HG03575 (cell line): ENCODE results near the gene NAV2.

ENCODE experiments used
- ATAC-seq: cut with Tn5 transposase; IDR thresholded peaks from one replicate; pipeline ENCODE4 v1.9.1; 2021; ENCODE audit not compliant: unreplicated experiment, insufficient number of reproducible peaks, low FRiP score; ENCODE audit errors: extremely low read depth

Gene NAV2

DNA sequence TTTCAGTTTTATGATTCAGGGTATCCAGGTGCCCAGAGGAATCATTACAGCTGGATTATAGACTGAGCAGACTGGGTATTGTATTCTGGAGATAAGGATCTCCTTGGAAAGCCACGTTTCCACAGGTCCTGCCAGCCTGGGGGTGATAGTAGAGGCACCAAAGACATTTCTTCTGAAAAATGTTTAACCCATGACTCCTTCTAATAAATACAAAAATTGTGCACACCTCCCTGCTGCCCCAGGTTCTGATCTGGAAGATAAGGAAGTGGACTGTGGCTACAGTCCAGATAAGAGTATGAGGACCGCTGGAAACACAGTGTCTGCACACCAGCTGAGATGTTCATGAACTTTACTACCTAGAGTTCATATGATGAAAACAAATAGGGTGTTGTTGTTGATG, 255.2 kb downstream of the NAV2 start:
- no peak for ATAC-seq

DNA sequence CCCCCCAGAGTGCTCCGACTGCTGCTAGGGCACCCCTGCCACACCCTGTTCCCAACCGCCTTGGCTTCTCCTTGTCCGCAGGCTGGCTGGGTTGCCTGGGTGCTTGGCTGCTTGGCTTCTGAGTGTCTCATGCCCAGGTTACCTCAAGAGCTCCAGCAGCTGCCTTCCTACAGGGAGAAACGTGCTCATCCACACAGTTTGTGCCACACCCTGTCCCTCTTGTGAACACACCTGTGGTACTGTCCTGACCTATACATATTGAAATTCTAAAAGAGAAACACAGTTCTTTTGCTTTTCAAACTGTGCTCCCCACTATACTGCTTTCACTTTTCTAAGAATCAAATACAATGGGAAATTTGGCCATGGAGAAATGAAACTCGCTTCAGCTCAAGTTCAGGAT, 256.2 kb downstream of the NAV2 start:
- ATAC-seq = no peak

DNA sequence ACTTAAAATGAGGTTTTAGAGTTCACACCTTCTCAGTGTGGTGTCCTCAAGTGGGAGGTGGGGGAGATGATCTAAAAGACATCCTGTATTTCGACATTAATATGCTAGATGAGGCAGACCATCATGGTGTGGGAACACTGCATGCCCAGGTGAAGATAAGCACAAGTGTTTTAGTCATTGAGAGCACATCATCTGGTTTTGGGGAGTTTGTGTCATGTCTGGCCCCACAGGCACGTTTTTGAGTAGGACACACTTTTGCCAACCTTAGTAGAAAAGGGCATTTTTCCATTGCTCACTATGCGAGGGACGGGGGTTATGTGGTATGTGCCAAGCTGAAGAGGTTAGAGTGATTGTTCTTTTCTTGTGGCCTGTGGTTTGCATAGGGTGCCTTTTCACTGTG, 258.3 kb downstream of the NAV2 start:
- no peak for ATAC-seq

- ATAC-seq = no peak
Observed at GRCh38 chr11:19972091-19972490, 259.5 kb downstream of the NAV2 start.

DNA sequence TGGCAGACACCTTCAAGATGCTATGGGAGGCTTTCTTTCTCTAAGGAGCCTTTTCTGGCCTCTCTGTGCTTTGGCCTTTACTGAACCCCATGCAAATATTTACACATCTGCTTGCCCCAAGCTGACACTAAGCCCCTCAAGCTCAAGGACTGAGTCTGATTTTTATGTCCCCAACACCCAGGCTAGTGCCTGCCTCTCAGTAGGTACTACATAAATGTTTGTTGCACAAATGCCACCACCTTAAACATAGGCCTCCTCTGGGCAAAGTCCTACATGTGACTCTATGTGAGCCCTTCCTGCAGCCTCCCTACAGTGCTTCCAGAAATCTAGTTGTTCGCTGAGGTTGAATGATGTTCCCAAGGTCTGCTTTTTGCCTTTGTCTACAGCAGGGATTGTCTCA, 260.0 kb downstream of the NAV2 start:
- ATAC-seq = no peak

GRCh38 chr11:19973136-19973635, 260.5 kb downstream of the NAV2 start:
- no peak for ATAC-seq

DNA sequence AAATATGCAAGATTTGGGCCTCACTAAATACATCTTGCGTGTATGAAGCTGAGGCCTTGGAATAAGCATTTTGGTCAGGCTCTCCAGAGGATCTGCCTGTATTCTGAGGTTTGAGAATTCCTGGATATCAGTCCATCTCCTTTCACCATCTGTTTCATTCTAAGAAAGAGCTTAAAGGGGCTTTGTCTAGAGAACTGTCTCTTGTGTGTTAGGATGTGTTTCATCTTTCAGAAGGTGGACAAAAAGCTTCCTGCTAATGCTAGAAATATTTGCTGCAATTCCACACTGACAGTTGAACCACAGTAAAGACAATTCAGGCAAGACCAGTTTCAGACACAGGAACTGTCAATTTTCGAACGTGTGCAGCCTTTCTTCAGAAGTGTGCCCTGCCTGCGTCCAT, 262.2 kb downstream of the NAV2 start:
- ATAC-seq = no peak

DNA sequence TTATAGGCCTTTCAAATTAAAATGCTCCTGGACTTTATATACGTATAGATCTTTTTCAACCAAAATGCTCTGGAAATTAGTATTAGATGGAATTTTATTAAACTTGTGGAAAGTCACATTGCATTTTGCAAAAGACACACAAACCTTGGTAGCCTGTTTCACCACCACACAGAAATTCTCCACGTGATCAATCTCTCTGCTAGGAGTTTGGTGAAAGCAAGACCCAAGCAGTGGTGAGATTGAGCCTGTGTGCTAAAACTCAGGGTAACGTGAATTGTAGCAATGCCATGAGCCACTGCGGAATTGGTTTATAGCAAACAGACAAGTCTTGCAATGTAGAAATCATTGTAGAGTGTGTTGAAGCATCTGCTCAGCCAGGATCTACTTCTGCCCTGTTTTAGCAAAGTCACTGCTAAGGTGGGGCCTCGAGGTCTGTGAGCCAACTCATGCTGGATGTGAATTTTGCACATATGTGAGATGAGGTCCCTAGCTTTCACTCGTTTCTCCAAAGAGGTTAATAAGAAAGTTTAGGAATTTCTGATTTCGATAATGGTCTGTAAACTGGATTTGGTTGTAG, 262.9 kb downstream of the NAV2 start:
- ATAC-seq = no peak

- ATAC-seq = no peak
Observed at GRCh38 chr11:19976281-19976941, 263.8 kb downstream of the NAV2 start.

DNA sequence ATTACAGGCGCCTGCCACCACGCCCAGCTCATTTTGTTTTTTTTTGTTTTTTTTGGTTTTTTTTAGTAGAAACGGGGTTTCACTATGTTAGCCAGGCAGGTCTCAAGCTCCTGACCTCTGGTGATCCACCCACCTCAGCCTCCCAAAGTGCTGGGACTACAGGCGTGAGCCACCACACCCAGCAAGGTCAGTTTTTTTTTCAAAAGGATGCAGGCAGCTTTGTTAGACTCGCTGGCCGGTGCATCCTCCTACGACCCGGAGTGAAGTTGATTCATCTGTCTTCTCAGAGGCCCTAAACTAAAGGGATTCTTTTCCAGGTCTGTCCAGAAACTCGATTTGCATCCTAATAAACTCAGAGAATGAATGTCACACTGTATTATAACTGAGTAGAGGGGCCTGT, 265.3 kb downstream of the NAV2 start:
- no peak for ATAC-seq

DNA sequence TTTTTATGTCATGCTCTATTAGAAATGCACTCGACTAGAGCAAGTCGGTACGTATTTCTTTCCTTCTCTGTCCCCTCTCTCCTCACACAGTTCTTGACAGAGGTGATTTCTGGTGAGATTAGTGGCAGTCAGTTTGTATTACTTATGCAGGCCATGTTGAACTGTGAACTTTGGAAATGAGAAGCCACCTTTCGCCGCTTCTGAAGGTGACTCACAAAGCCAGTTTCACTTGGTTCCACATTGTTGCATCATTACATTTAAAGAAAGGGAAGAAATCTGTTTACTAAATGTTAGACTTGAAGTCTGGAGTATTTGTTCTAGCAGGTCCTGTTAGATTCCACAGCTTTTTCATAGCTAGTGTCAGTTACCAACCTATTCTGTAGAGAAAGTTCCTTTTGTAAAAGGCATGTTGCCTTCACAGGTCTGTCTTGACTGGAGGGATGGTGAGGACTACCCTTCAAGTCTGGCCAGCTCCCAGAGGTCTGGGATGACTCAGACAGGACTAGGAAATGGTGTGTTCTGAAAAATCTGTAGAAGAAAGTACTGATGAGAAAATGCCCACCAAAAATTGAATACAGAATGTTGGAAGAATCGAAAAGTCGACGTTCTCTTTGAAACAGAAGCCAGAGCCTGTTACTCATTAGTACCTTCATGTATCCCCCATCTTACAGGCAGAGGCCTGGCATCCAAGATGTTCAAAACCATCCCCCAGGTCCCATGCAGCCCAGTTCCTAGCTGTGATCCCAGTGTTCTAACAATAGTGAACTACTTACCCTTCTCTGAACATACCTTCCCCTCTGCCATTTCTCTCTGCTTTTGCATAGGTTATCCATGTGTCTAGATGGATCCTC, 266.3 kb downstream of the NAV2 start:
- ATAC-seq = peak; percentile 49

GRCh38 chr11:19979519-19979845, 266.8 kb downstream of the NAV2 start:
- peak; percentile 70 for ATAC-seq

DNA sequence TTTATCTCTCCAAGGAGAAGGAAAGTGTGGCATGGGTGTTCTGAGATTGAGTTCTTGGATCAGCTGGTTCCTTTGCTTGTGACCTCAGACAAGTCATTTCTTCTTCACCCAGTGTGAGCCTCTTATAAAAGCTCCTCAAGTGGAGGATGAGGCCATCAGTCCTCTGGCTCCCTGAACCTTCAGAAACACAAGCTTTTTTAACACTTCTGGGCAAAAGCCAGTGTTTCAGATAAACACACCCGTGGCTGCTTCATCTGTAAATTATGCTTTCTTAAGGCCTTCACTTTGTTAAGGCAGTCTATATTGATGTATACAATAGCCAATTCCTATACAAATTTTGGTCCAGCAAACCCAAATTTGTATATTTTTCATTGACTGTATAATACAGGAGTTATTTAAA, 267.8 kb downstream of the NAV2 start:
- ATAC-seq = no peak

DNA sequence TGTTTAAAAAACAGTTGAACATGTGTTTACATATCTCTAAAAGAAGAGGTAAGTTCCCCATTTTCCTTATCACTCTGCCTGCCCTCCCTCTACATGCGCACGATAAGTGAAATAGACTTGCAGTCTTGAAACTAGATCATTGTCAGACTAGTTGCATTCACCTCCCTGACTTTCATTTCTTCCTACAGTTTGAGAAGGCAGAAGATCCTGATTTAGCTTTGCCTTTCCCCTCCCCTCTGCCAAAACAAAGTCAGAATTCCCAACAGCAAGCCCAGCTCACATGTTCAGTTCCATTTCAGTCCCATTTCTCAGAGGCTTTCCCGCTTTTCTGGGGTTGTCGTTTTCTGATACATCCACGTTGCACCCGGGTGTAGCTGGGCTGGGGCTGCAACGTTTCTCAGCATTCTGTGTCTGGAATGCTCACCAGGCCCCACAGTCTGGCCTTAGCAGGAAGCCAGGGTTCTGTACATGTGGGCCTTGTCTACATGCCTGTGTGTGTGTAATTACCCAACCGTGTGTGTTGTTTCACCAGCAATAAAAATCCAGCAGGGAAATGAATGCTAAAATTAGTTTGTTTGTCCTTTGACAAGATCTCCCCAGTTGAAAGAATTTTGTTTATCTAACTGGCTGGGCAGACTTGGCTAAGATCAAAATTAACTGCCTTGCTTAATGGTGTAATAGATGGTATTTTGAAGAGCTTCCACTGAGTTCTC, 268.5 kb downstream of the NAV2 start:
- ATAC-seq = no peak

- no peak for ATAC-seq
Observed at GRCh38 chr11:19982774-19983495, 270.3 kb downstream of the NAV2 start.

- no peak for ATAC-seq
Observed at GRCh38 chr11:19984048-19984742, 271.6 kb downstream of the NAV2 start.

- ATAC-seq = no peak
Observed at GRCh38 chr11:19985111-19985510, 272.5 kb downstream of the NAV2 start.

- no peak for ATAC-seq
Observed at GRCh38 chr11:19987331-19987801, 274.7 kb downstream of the NAV2 start.
